C4-2B (cell line): Measurements from ENCODE around the gene SLFN12.

Experiments
- H3K27ac ChIP-seq: fragments of 450-650 bp; 2 replicates; pipeline ENCODE4 v1.5.1; 2017
- ZFX ChIP-seq: fragments of 450-650 bp; IDR thresholded peaks from 2 replicates; pipeline ENCODE4 v1.6.1; 2017
- TF ChIP-seq, protein P1 (sequence below): fragments of 450-650 bp; conservative IDR thresholded peaks from 2 replicates; pipeline ENCODE4 v1.5.1; 2017; ENCODE audit warnings: mild to moderate bottlenecking

SLFN12 gene

DNA sequence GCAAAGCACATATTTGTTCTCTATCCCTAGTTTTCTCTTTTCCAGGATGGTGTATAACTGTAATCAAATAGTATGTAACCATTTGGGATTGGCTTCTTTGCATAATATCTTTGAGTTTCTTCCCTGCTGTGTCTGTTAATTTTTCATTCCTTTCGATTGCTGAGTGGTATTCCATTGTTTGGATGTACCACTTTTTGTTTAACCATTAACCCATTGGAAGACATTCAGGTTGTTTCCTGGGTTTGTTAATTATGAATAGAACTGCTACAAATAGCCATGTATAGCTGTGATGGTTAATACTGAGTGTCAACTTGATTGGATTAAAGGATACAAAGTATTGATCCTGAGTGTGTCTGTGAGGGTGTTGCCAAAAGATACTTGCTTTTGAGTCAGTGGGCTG lies 20.9 kb upstream of the SLFN12 start:
- TF ChIP-seq, protein P1, sequence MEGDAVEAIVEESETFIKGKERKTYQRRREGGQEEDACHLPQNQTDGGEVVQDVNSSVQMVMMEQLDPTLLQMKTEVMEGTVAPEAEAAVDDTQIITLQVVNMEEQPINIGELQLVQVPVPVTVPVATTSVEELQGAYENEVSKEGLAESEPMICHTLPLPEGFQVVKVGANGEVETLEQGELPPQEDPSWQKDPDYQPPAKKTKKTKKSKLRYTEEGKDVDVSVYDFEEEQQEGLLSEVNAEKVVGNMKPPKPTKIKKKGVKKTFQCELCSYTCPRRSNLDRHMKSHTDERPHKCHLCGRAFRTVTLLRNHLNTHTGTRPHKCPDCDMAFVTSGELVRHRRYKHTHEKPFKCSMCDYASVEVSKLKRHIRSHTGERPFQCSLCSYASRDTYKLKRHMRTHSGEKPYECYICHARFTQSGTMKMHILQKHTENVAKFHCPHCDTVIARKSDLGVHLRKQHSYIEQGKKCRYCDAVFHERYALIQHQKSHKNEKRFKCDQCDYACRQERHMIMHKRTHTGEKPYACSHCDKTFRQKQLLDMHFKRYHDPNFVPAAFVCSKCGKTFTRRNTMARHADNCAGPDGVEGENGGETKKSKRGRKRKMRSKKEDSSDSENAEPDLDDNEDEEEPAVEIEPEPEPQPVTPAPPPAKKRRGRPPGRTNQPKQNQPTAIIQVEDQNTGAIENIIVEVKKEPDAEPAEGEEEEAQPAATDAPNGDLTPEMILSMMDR, result no peak
- TF ChIP-seq ZFX, result no peak
- H3K27ac ChIP-seq, result no peak overlapping the region

DNA sequence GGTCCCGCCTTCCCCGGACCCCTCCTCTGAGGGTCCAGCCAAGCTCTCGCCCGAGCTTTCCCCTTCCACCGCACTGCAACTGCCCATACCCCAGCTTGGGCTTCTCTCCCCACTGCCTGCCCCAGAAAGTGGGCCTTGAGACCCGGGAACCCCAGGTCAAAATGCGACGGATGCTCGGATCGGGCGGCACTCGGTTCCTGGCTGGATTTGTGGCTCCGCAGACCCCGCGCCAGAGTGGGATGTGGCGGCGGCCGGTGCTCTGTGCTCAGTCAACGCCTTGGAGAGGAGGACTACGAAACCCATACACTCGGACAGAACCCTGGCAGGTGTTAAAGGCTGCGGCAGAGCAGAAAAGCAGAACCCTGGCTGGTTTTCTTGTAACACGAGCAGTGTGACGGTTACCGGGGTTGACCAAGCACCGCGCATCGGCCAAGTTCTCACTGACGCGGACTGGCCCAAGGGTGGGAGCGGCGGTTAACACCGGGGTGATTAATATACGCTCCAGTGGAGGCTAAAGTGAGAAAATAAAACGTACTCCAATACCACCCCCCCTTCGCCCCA lies 17.2 kb upstream of the SLFN12 start:
- TF ChIP-seq ZFX, result no peak
- no peak overlapping the region for H3K27ac ChIP-seq

DNA sequence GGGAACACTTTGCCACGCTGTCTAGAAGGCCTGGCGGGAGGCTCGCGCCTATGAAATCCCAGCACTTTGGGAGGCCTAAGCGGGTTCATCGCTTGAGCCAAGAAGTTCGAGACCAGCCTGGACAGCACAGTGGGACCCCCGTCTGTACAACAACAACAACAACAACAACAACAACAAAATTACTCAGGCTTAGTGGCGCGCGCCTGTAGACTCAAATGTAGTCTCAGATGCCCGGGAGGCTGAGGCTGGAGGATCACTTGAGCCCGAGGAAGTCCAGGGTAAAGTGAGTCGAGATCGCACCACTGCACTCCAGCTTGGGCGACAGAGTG lies 16.6 kb upstream of the SLFN12 start:
- H3K27ac ChIP-seq, result no peak overlapping the region
- TF ChIP-seq ZFX, result no peak
- TF ChIP-seq, protein P1, result no peak

DNA sequence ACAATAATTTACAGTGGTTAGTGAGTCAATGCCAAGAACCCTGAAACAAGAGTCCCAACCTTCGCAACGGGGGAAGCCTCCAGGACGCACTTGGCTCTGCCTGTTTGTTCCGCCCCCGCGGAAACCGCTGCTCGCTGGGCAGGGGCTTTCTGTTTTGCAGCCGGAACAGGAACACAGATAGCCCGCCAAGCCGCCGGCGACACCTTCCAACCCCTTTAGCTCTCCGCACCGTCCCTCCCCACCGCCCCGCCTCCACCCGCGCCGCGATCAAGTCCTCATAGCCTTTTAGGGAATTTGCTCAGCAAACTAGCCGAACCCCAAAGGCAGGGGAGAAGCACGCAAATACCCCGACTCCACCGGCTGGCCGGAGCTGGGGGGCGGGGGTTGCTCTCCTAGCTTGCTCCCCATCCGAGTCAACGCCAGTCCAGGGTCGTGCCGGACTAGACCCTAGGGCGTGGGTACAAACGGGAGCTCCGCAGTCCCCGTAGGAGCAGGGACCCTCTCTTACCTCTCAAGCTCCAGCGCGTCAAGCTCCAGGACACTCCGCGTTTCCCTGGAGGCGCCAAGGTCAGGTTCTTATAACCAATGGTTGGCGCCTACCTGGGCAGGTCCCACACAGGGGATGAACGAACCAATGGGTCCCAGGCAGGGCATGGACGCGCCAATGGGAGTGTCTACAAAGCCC lies 16.1 kb upstream of the SLFN12 start, which contains the start of gene SLFN13:
Gene SLFN13, minus strand, starts transcription at position 553 of the 685 bp plus-strand sequence. CDS start 3,086 bp downstream, outside the sequence.
- peak within 1 kb of the TSS; percentile 11; the same call in 1 of the 2 replicates for H3K27ac ChIP-seq

DNA sequence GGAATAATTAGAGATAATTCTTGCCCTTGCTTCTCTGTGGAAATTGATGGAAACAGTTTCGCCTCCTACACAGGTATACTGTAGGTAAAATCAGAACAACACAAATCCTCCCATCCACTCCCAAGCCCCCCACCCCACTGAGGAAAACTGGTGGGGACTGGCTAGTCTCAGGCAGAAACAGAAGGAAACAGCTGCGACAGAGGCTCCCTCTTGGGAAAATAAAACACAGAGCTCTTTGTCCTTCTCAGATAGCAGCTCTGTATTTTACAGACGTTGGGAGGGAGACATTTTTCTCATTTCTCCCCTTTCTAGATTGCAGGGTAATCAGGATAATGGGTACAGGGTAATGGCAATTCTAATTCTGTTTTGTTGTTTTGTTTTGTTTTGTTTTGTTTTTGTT lies 15.2 kb upstream of the SLFN12 start:
- H3K27ac ChIP-seq, result no peak overlapping the region
- TF ChIP-seq, protein P1, result no peak
- TF ChIP-seq ZFX, result no peak

More for the DNA sequence above, 16.1 kb upstream of the SLFN12 start, which contains the start of gene SLFN13:
- no peak for TF ChIP-seq ZFX
- TF ChIP-seq, protein P1, result no peak

DNA sequence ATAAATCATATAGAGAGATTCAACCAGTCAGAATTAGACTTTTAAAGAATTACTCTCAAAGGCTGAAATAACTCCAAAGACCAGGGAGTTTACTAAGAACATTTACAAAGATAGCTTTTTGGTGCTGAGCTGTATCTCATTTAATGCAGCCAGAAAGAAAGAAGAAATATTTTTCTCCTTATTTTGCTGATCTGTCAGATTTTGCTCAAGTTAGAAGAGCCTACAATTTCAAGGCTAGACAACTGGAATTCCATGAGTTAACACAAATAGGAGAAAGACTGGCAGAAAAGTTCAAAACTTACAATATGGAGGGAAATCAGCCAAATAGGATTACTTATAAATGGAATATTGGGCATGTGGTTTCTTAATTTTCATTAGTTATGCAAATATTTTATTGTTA lies 6.1 kb upstream of the SLFN12 start:
- H3K27ac ChIP-seq, result no peak overlapping the region
- no peak for TF ChIP-seq ZFX
- TF ChIP-seq, protein P1, result no peak

DNA sequence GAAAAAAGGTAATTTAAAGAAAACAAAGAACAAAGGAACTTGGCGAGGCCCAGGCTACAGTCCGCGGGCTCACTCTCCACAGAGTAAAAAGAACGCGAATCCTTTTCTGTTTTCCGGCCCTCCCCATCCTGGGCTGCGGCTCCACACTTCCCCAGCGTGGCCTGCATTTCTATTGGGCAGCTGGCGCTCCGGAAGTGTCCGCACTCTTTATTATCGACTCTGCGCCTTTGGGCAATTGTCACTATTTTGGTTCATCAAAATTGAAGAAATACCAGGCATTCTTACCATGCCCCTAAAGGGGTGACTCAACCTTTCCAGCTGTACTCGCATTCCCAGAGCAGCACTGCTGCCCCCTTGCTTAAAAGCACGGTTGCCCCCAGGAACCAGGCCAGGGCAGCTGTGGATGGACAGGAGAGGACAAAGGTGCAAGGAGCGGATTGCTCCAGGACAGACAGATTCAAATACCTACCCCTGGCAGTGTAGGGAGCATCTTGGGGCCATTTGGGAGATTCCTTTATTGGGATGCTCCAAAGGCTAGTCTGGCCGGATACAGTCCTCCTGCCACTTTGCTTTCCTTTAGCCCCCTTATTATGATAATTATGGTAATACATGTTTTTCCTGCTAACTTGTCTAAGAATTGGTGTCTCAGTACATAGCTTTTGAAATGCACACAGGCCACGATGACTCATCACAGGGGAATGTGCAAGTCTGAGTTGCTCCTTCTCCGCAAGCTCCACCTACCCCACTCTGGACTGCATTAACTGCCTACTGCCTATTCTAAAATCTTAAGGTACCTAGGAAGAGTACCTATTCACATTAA lies 985 bp upstream of the SLFN12 start:
- TF ChIP-seq ZFX, result no peak
- TF ChIP-seq, protein P1, result no peak
- no peak overlapping the region for H3K27ac ChIP-seq
